K562 (cell line): Measurements from ENCODE around the gene MC1R. TPM values are rescaled to one million over a fixed set of nuclear protein-coding genes. Genes with fewer than 3 reads are reported as not detected.

Experiments used
- BMI1 ChIP-seq: fragments of 150-350 bp; IDR thresholded peaks from 2 replicates; pipeline ENCODE4 v1.6.1; 2014; ENCODE audit warnings: low read length
- CEBPG ChIP-seq, 3 experiments: fragments of 200-800 bp in 1 of 3; sonication (Bioruptor generic) in 1 of 3; sonication (generic) in 1 of 3; formaldehyde crosslinking in 1 of 3; IDR thresholded peaks in 2 of 3; conservative IDR thresholded peaks in 1 of 3; 2 replicates each; pipeline versions ENCODE4 v1.6.1 to v1.8.0; 2016 to 2022; ENCODE audit warnings: missing compliant biosample characterization in 2 of 3, missing genetic modification characterization in 2 of 3, mild to moderate bottlenecking in 1 of 3, missing genetic modification reagents in 1 of 3
- ILK ChIP-seq: fragments of 450-650 bp; IDR thresholded peaks from 2 replicates; pipeline ENCODE4 v1.6.1; 2016; ENCODE audit warnings: missing genetic modification characterization, low read depth, mild to moderate bottlenecking, missing compliant biosample characterization, moderate library complexity, borderline replicate concordance
- LARP7 ChIP-seq: fragments of 450-650 bp; IDR thresholded peaks from 2 replicates; pipeline ENCODE4 v1.6.1; 2016
- MXI1 ChIP-seq: IDR thresholded peaks from 2 replicates; pipeline ENCODE4 v1.6.1; 2011; ENCODE audit warnings: low read depth, mild to moderate bottlenecking, improper control_type of control experiment, low read length
- MYC ChIP-seq, 2 experiments: fragments of 250-450 bp in 1 of 2; sonication (Bioruptor Pico) in 1 of 2; IDR thresholded peaks; 2 replicates each; pipeline versions ENCODE4 v1.5.1 to v1.6.1; 2012 to 2021; ENCODE audit warnings: low read depth in 2 of 2, borderline replicate concordance in 1 of 2, improper control_type of control experiment in 1 of 2, low read length in 1 of 2, mild to moderate bottlenecking in 1 of 2, moderate library complexity in 1 of 2
- SIN3A ChIP-seq, 2 experiments: fragments of 150-350 bp in 1 of 2; IDR thresholded peaks; 2 replicates each; pipeline ENCODE4 v1.6.1; 2011 to 2016; ENCODE audit warnings: borderline replicate concordance in 2 of 2, low read depth in 2 of 2, low read length in 2 of 2, mild to moderate bottlenecking in 2 of 2, moderate library complexity in 2 of 2; ENCODE audit not compliant: control insufficient read depth in 1 of 2
- SLC30A9 ChIP-seq: fragments of 250-450 bp; sonication (Bioruptor Pico); IDR thresholded peaks from 2 replicates; pipeline ENCODE4 v1.8.0; 2022; ENCODE audit warnings: mild to moderate bottlenecking, moderate library complexity
- TAF1 ChIP-seq: IDR thresholded peaks from 2 replicates; pipeline ENCODE4 v1.6.1; 2011; ENCODE audit warnings: mild to moderate bottlenecking, low read length, moderate library complexity; ENCODE audit not compliant: insufficient read depth, control insufficient read depth, severe bottlenecking; ENCODE audit errors: extremely low read depth
- ZFX ChIP-seq: sonication (generic); formaldehyde crosslinking; IDR thresholded peaks from 2 replicates; pipeline ENCODE4 v1.8.0; 2022; ENCODE audit warnings: mild to moderate bottlenecking, missing genetic modification reagents, moderate library complexity
- ZNF311 ChIP-seq: fragments of 250-450 bp; sonication (Bioruptor Pico); IDR thresholded peaks from 2 replicates; pipeline ENCODE4 v1.4.0; 2020; ENCODE audit warnings: mild to moderate bottlenecking, moderate library complexity
- polyA plus RNA-seq, 8 experiments: library from polyadenylated mRNA; depleted of rRNA in 4 of 8; stranded (reverse) in 5 of 8; unstranded in 3 of 8; fragments of >200 nt; fragmentation: Nextera tagmentation in 2 of 8; fragmentation: Illumina TruSeq in 1 of 8; extraction: Ambion mirVana in 2 of 8; extraction: Trizol in 1 of 8; gene quantifications; 2 replicates each; pipeline versions ENCODE4 v1.2.1 to v1.2.3, GENCODE V29; 2011 to 2014; ENCODE audit warnings: inconsistent platforms in 1 of 8, missing spikeins in 1 of 8
- total RNA-seq, 7 experiments: library from RNA; depleted of rRNA in 6 of 7; stranded (reverse); fragments of >200 nt in 6 of 7; fragmentation: Illumina TruSeq in 2 of 7; extraction: Trizol in 2 of 7; gene quantifications; 2 replicates each; pipeline versions ENCODE4 v1.2.1 to v1.2.3, GENCODE V29; 2011 to 2021; ENCODE audit warnings: low replicate concordance in 1 of 7
- TF ChIP-seq, protein P1 (sequence below): sonication (generic); formaldehyde crosslinking; IDR thresholded peaks from 2 replicates; pipeline ENCODE4 v1.8.0; 2022; ENCODE audit warnings: missing genetic modification reagents, mild to moderate bottlenecking, moderate library complexity, borderline replicate concordance
- TF ChIP-seq, protein P2 (sequence below): fragments of 450-650 bp; IDR thresholded peaks from 2 replicates; pipeline ENCODE4 v1.6.1; 2017; ENCODE audit warnings: mild to moderate bottlenecking, moderate library complexity
- TF ChIP-seq, protein P3 (sequence below), 3 experiments: fragments of 200-800 bp in 1 of 3; sonication (Bioruptor generic) in 1 of 3; sonication (generic) in 1 of 3; formaldehyde crosslinking in 1 of 3; IDR thresholded peaks; 2 replicates each; pipeline versions ENCODE4 v1.6.1 to v1.8.0; 2016 to 2022; ENCODE audit warnings: mild to moderate bottlenecking in 2 of 3, missing compliant biosample characterization in 2 of 3, missing genetic modification characterization in 2 of 3, missing genetic modification reagents in 1 of 3
- TF ChIP-seq, protein P4 (sequence below): sonication (generic); formaldehyde crosslinking; IDR thresholded peaks from 2 replicates; pipeline ENCODE4 v1.8.0; 2022; ENCODE audit warnings: mild to moderate bottlenecking, missing genetic modification reagents
- TF ChIP-seq, protein P5 (sequence below): sonication (generic); formaldehyde crosslinking; IDR thresholded peaks from 2 replicates; pipeline ENCODE4 v1.9.0; 2022; ENCODE audit warnings: mild to moderate bottlenecking, missing genetic modification reagents

Gene MC1R
- total and polyA plus RNA-seq, 9 of the 15 experiments (the other 6 are each of a cell fraction or from before 2014, with no cell fraction given): 0.14 to 5.3 (median 2.5) TPM; not detected in 1

DNA sequence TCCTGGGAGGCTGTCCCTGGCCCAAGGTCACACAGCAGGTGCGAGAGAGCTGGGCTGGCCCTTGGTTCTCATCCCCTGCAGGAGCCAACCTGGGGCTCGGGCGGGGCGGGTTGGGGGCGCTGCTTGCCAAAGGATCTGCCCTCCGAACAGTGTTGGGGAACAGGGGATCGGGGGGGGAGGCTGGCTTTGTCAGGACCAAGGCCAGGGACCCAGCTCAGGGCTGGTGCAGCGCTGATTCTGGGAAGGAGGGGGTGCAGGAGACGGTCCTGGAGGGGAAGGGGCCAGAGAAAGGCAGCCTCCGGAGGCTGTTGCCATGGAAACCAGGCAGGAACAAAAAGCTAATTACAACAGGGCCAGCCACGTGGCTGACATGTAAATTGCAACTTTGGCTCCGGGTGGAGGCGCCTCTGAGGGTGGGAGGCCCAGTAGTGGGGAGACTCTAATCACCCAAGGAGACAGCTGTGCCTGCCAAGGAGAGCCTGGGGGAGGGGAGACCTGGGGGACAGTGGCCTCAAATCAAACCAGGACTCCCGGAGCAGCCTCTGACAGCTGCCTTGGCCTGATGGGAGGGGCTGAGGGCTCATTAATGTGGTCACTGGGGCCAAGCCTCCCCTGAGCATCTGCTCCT is 5.7 kb downstream of the MC1R start (continued):
- TF ChIP-seq ZNF311 (CRISPR knock-in tag) (no peak), MYC (IDR thresholded peaks at IDR 0.05; ENCODE audit: low read depth, low read length) (peak; percentile 58; the same call in 1 of the 2 replicates), MYC (CRISPR knock-in tag; IDR thresholded peaks at IDR 0.05; ENCODE audit: borderline replicate concordance, low read depth) (no peak), ZFX (CRISPR knock-in tag) (peak; percentile 24; the same call in 1 of the 2 replicates), MXI1 (peak; percentile 76; the same call in 1 of the 2 replicates), ILK (no peak), TAF1 (no peak), SIN3A (IDR thresholded peaks at IDR 0.05; ENCODE audit: borderline replicate concordance in 2 of 2, control insufficient read depth in 1 of 2, low read depth in 2 of 2, low read length in 2 of 2) (peak; percentile 14 to 41; a peak in 1 of 4 replicates), SLC30A9 (CRISPR knock-in tag) (no peak), BMI1 (peak; percentile 72), CEBPG (CRISPR knock-in tag; IDR thresholded peaks at IDR 0.05) (0 out of 2 replicates have a peak, but pooled peaks have one; percentile 13), CEBPG (tag; conservative IDR thresholded peaks at IDR 0.05 in 1 of 2, IDR thresholded peaks at IDR 0.05 in 1 of 2) (no peak), LARP7 (no peak)
- TF ChIP-seq, protein P1, sequence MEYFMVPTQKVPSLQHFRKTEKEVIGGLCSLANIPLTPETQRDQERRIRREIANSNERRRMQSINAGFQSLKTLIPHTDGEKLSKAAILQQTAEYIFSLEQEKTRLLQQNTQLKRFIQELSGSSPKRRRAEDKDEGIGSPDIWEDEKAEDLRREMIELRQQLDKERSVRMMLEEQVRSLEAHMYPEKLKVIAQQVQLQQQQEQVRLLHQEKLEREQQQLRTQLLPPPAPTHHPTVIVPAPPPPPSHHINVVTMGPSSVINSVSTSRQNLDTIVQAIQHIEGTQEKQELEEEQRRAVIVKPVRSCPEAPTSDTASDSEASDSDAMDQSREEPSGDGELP (CRISPR knock-in tag): peak; percentile 74; the same call in 1 of the 2 replicates
- TF ChIP-seq, protein P2, sequence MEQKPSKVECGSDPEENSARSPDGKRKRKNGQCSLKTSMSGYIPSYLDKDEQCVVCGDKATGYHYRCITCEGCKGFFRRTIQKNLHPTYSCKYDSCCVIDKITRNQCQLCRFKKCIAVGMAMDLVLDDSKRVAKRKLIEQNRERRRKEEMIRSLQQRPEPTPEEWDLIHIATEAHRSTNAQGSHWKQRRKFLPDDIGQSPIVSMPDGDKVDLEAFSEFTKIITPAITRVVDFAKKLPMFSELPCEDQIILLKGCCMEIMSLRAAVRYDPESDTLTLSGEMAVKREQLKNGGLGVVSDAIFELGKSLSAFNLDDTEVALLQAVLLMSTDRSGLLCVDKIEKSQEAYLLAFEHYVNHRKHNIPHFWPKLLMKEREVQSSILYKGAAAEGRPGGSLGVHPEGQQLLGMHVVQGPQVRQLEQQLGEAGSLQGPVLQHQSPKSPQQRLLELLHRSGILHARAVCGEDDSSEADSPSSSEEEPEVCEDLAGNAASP: no peak
- TF ChIP-seq, protein P3, sequence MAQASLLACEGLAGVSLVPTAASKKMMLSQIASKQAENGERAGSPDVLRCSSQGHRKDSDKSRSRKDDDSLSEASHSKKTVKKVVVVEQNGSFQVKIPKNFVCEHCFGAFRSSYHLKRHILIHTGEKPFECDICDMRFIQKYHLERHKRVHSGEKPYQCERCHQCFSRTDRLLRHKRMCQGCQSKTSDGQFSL (CRISPR knock-in tag; IDR thresholded peaks at IDR 0.05): peak; percentile 93
- TF ChIP-seq, protein P3 (tag; IDR thresholded peaks at IDR 0.05): 0 out of 4 replicates have a peak, but pooled peaks of 1 of the 2 experiments have one; percentile 48
- TF ChIP-seq, protein P4, sequence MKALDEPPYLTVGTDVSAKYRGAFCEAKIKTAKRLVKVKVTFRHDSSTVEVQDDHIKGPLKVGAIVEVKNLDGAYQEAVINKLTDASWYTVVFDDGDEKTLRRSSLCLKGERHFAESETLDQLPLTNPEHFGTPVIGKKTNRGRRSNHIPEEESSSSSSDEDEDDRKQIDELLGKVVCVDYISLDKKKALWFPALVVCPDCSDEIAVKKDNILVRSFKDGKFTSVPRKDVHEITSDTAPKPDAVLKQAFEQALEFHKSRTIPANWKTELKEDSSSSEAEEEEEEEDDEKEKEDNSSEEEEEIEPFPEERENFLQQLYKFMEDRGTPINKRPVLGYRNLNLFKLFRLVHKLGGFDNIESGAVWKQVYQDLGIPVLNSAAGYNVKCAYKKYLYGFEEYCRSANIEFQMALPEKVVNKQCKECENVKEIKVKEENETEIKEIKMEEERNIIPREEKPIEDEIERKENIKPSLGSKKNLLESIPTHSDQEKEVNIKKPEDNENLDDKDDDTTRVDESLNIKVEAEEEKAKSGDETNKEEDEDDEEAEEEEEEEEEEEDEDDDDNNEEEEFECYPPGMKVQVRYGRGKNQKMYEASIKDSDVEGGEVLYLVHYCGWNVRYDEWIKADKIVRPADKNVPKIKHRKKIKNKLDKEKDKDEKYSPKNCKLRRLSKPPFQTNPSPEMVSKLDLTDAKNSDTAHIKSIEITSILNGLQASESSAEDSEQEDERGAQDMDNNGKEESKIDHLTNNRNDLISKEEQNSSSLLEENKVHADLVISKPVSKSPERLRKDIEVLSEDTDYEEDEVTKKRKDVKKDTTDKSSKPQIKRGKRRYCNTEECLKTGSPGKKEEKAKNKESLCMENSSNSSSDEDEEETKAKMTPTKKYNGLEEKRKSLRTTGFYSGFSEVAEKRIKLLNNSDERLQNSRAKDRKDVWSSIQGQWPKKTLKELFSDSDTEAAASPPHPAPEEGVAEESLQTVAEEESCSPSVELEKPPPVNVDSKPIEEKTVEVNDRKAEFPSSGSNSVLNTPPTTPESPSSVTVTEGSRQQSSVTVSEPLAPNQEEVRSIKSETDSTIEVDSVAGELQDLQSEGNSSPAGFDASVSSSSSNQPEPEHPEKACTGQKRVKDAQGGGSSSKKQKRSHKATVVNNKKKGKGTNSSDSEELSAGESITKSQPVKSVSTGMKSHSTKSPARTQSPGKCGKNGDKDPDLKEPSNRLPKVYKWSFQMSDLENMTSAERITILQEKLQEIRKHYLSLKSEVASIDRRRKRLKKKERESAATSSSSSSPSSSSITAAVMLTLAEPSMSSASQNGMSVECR: no peak
- TF ChIP-seq, protein P5, sequence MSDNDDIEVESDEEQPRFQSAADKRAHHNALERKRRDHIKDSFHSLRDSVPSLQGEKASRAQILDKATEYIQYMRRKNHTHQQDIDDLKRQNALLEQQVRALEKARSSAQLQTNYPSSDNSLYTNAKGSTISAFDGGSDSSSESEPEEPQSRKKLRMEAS (CRISPR knock-in tag): peak; percentile 72
